Esophagus squamous epithelium (tissue), 5 donors: ENCODE results near the gene ENOX1. TPM values are rescaled to one million over a fixed set of nuclear protein-coding genes. Genes with fewer than 3 reads are reported as not detected.

Experiments
- DNase-seq: peaks from one replicate; lab custom pipeline; 2025; lab: John Stamatoyannopoulos, UW
- H3K27ac ChIP-seq, 4 donors: fragments of 200-600 bp; sonication (generic); one replicate each; pipeline ENCODE4 v1.5.1; 2016 to 2019; ENCODE audit warnings: mild to moderate bottlenecking in 1 of 4
- H3K27me3 ChIP-seq, 4 donors: fragments of 200-600 bp; sonication (generic); 1 replicate in 3 of 4; 2 replicates in 1 of 4; pipeline versions ENCODE4 v1.5.1 to v1.6.0; 2017 to 2021; ENCODE audit warnings: antibody characterized with exemption in 1 of 4
- H3K36me3 ChIP-seq, 3 donors: fragments of 200-600 bp; sonication (generic); one replicate each; pipeline ENCODE4 v1.5.1; 2016 to 2019
- H3K4me1 ChIP-seq, 3 donors: fragments of 200-600 bp; sonication (generic); one replicate each; pipeline ENCODE4 v1.5.1; 2017 to 2019
- H3K4me3 ChIP-seq, 4 donors: fragments of 200-600 bp; sonication (generic); 1 replicate in 3 of 4; 2 replicates in 1 of 4; pipeline ENCODE4 v1.5.1; 2016 to 2019; ENCODE audit warnings: mild to moderate bottlenecking in 2 of 4, moderate library complexity in 1 of 4
- H3K9me3 ChIP-seq, 3 donors: fragments of 200-600 bp; sonication (generic); one replicate each; pipeline ENCODE4 v1.5.1; 2016 to 2019
- POLR2A ChIP-seq, 4 donors: fragments of 450-650 bp; IDR thresholded peaks; one replicate each; pipeline ENCODE4 v1.6.1; 2017; ENCODE audit warnings: antibody characterized with exemption in 4 of 4, mild to moderate bottlenecking in 4 of 4, moderate library complexity in 3 of 4
- WGBS, 2 donors: methylation state at CpG; one replicate each; pipeline ENCODE4 v1.1.5; 2018; 5-methylcytosine and 5-hydroxymethylcytosine counted together
- intact Hi-C: fragments of 100-400 bp; cut with DNase I; formaldehyde crosslinking; loops from one replicate; pipeline ENCODE4 v1.15.0; 2022
- total RNA-seq, 4 donors: library from RNA; depleted of rRNA; stranded (reverse); fragments of >200 nt; gene quantifications; one replicate each; pipeline ENCODE4 v1.1.0, GENCODE V29; 2016
- TF ChIP-seq, protein P1 (sequence below), 6 experiments: fragments of 450-650 bp in 4 of 6; fragments of 200-600 bp in 2 of 6; sonication (generic) in 2 of 6; IDR thresholded peaks; one replicate each; pipeline ENCODE4 v1.5.1; 2016 to 2019; ENCODE audit warnings: antibody characterized with exemption in 6 of 6, mild to moderate bottlenecking in 4 of 6, moderate library complexity in 4 of 6
- donor health status: DM: yes; HTN: yes; CAD: no.

ENOX1 gene
- total RNA-seq, 4 donors from 2014 or later: 0.48 to 0.76 TPM; not detected in 2

DNA sequence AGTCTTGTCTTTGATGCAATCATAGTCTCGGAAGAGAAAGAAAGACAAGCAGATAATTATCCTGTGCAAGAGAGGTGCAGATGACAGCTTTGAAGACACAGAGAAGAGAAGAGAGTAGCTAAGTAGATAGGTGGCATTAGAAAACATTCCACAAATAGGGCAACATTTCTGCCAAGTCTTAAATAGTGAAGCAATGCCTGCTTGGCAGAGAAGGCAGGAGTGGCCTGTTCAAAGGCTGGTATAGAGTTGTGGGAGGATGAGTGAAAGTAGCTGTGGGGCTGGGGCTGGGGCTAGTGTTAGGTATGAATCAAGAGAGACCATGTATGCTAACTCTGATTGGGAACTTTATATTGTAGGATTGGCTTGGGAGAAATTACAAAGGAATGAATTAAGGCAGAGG, 457.9 kb downstream of the ENOX1 start:
- no peaks in the 10 kb centered on the region for H3K9me3 ChIP-seq
- no peaks in the 10 kb centered on the region for H3K36me3 ChIP-seq
- TF ChIP-seq POLR2A (IDR thresholded peaks at IDR 0.05): no peak
- TF ChIP-seq, protein P1, sequence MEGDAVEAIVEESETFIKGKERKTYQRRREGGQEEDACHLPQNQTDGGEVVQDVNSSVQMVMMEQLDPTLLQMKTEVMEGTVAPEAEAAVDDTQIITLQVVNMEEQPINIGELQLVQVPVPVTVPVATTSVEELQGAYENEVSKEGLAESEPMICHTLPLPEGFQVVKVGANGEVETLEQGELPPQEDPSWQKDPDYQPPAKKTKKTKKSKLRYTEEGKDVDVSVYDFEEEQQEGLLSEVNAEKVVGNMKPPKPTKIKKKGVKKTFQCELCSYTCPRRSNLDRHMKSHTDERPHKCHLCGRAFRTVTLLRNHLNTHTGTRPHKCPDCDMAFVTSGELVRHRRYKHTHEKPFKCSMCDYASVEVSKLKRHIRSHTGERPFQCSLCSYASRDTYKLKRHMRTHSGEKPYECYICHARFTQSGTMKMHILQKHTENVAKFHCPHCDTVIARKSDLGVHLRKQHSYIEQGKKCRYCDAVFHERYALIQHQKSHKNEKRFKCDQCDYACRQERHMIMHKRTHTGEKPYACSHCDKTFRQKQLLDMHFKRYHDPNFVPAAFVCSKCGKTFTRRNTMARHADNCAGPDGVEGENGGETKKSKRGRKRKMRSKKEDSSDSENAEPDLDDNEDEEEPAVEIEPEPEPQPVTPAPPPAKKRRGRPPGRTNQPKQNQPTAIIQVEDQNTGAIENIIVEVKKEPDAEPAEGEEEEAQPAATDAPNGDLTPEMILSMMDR (IDR thresholded peaks at IDR 0.05): no peak
- intact Hi-C loops: no loop called here
- H3K4me1 ChIP-seq: peaks cover 0 to 4% (median 0%) of the 10 kb centered on the region in 3 donors
- 76 to 79% methylated on average over 1 of the region's 1 CpG for WGBS, 2 donors
- no peak for DNase-seq
- H3K27ac ChIP-seq: no peak overlapping the region
- H3K27me3 ChIP-seq: no peaks in the 10 kb centered on the region
- no peak overlapping the region for H3K4me3 ChIP-seq

DNA sequence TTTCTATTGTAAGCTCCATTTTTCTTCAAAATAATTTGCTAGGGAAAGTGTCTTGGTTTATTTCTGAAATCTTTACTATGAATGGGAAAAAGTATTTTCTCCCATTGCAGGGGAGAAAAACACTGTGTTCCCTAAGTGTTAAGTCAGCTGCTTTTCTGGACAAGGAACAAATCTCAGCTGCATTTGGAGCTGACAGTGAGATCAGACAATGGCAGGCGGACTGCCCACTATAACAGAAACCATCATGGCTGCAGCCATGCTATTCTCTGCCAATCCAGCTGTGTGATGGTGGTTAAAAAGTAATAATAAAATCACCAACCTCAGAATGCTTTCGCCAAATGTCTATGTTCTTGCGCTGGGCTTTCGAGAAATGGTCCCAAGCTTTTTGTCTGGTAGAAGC, 460.7 kb downstream of the ENOX1 start:
- WGBS, 2 donors: 97% methylated on average over 4 of the region's 4 CpGs
- Histone ChIP-seq H3K27ac (no peak overlapping the region), H3K4me3 (no peak overlapping the region), H3K27me3 (no peaks in the 10 kb centered on the region), H3K36me3 (no peaks in the 10 kb centered on the region), H3K4me1 (no peaks in the 10 kb centered on the region), H3K9me3 (no peaks in the 10 kb centered on the region)
- TF ChIP-seq, protein P1 (IDR thresholded peaks at IDR 0.05): no peak
- no peak for TF ChIP-seq POLR2A (IDR thresholded peaks at IDR 0.05)
- intact Hi-C loops: no loop called here
- DNase-seq: no peak

DNA sequence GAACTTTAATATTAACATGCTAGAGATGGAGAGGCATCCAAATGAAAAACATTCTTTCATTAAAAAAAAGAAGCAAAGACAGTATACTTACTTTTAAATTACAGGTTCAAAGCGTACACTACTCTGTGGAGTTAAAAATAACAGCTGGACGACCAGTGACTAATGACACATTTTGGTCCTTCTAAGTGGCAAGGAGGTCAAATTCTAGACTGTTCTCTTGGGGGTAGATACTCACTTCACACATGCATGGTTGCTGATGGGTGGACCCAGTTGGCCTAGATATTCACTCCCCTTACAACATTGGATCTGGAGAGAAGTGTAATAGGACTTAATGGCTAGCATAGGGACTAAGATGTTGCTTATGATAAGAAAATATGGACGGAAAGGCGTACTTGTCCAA, 461.1 kb downstream of the ENOX1 start:
- intact Hi-C loops: no loop called here
- Histone ChIP-seq H3K36me3 (no peaks in the 10 kb centered on the region), H3K27me3 (no peaks in the 10 kb centered on the region), H3K9me3 (no peaks in the 10 kb centered on the region), H3K4me1 (no peaks in the 10 kb centered on the region), H3K27ac (no peak overlapping the region), H3K4me3 (no peak overlapping the region)
- no peak for DNase-seq
- 87% methylated on average over 4 of the region's 4 CpGs for WGBS, 2 donors
- TF ChIP-seq, protein P1 (IDR thresholded peaks at IDR 0.05): no peak
- TF ChIP-seq POLR2A (IDR thresholded peaks at IDR 0.05): no peak

DNA sequence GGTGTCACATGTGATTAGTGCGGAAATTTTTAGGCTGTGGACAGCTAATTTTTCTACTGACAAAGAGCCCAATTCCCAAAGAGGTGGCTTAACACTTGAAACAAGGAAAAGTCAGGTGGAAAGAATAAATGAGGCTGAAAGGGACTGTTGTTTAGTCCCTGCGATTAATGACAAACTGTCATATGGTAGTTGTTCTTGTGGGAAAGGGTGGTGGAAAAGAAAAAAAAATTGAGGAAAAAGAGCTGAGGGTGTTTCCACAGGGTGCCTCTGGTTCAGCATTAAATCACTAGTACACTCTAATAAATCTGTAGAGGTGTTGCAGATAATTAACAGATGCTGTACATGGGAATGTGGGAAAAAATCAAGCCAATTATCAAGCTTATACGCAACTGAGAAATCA, 462.6 kb downstream of the ENOX1 start:
- Histone ChIP-seq H3K9me3 (no peaks in the 10 kb centered on the region), H3K36me3 (no peaks in the 10 kb centered on the region), H3K4me1 (no peaks in the 10 kb centered on the region), H3K27ac (no peak overlapping the region), H3K27me3 (no peaks in the 10 kb centered on the region), H3K4me3 (no peak overlapping the region)
- 75 to 79% methylated on average over 3 of the region's 3 CpGs for WGBS, 2 donors
- intact Hi-C loops: no loop called here
- TF ChIP-seq, protein P1 (IDR thresholded peaks at IDR 0.05): no peak
- TF ChIP-seq POLR2A (IDR thresholded peaks at IDR 0.05): no peak
- DNase-seq: no peak

DNA sequence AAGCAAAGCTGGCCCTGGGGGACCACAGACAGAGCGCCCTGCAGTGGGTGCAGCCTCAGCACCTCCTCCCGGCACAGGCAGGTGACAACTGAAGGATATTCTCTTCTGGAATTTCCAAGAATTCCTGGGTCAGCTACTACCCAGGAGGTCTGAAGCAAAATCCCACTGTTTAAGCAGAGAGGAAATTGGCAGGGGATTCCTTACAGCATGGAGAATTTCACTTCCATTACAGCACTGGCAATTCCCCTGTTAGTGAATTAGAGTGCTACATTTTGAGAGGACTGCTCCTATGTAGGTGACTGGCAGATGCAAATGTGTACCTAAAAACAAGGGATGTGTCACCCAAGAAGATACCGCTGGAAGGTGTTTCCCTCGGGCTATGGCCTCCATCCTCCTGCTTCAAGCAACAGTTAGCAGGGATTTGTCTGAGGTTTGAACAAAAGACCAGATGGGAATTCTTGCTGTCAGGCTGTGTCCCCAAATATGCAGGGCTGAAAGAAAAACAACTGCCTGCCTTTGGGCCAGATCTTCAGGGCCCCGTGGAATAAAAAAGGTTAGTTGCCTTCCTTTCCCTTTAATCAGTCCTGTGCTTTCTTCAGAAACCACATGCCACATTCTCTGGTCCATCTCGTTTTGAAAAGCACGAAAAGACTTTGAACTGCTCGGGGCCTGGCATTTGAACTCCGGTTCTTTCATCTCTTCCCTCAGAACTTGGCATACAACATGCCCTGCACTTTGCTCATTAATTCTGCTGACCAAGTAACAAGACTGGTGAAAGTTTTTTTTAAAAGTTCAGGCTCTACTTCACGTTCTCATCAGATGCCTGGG, 466.9 kb downstream of the ENOX1 start:
- Histone ChIP-seq H3K9me3 (no peaks in the 10 kb centered on the region), H3K36me3 (no peaks in the 10 kb centered on the region), H3K4me1 (peaks cover 0 to 8% (median 4%) of the 10 kb centered on the region in 3 donors), H3K27ac (no peak overlapping the region), H3K4me3 (no peak overlapping the region), H3K27me3 (no peaks in the 10 kb centered on the region)
- no peak for TF ChIP-seq POLR2A (IDR thresholded peaks at IDR 0.05)
- TF ChIP-seq, protein P1 (IDR thresholded peaks at IDR 0.05): no peak
- DNase-seq: no peak
- 55 to 71% methylated on average over 8 to 9 of the region's 10 CpGs for WGBS, 2 donors
- intact Hi-C loops: no loop called here
